ENCODE measurements around the gene NBEA. TPM values are rescaled to one million over a fixed set of nuclear protein-coding genes. Genes with fewer than 3 reads are reported as not detected.

The NBEA gene
- polyA plus RNA-seq, 1 experiment = 1.3 TPM

- Histone ChIP-seq H3K9me3 (ENCODE audit: control insufficient read depth, insufficient read depth, low read length) (peaks cover 5% of the 10 kb centered on the region; the same call in 1 of the 2 replicates), H3K27me3 (ENCODE audit: control insufficient read depth, insufficient read depth, low read length) (no peaks in the 10 kb centered on the region), H3K4me3 (ENCODE audit: low read depth, low read length) (no peak overlapping the region), H3K27ac (ENCODE audit: low read depth, low read length) (no peak overlapping the region)
- no peak for DNase-seq (ENCODE audit: low read depth, low spot score)
- CTCF ChIA-PET = no interaction called here
- TF ChIP-seq CTCF (IDR thresholded peaks at IDR 0.05; ENCODE audit: low read depth, low read length) = no peak
- POLR2A ChIA-PET = no interaction called here
Measured at GRCh38 chr13:35252536-35253205, 310.6 kb downstream of the NBEA start.

- Histone ChIP-seq H3K4me3 (ENCODE audit: low read depth, low read length) (no peak overlapping the region), H3K27me3 (ENCODE audit: control insufficient read depth, insufficient read depth, low read length) (no peaks in the 10 kb centered on the region), H3K27ac (ENCODE audit: low read depth, low read length) (no peak overlapping the region), H3K9me3 (ENCODE audit: control insufficient read depth, insufficient read depth, low read length) (peaks cover 5% of the 10 kb centered on the region; the same call in 1 of the 2 replicates)
- TF ChIP-seq CTCF (IDR thresholded peaks at IDR 0.05; ENCODE audit: low read depth, low read length) = no peak
- no peak for DNase-seq (ENCODE audit: low read depth, low spot score)
- ChIA-PET CTCF (no interaction called here), POLR2A (no interaction called here)
Measured at GRCh38 chr13:35255241-35255640, 313.2 kb downstream of the NBEA start.

GRCh38 chr13:35256459-35257148, 314.5 kb downstream of the NBEA start:
- Histone ChIP-seq H3K4me3 (ENCODE audit: low read depth, low read length) (no peak overlapping the region), H3K27ac (ENCODE audit: low read depth, low read length) (no peak overlapping the region), H3K27me3 (ENCODE audit: control insufficient read depth, insufficient read depth, low read length) (no peaks in the 10 kb centered on the region), H3K9me3 (ENCODE audit: control insufficient read depth, insufficient read depth, low read length) (peaks cover 5% of the 10 kb centered on the region; the same call in 1 of the 2 replicates)
- ChIA-PET POLR2A (no interaction called here), CTCF (no interaction called here)
- DNase-seq (ENCODE audit: low read depth, low spot score) = no peak
- TF ChIP-seq CTCF (IDR thresholded peaks at IDR 0.05; ENCODE audit: low read depth, low read length) = no peak

GRCh38 chr13:35260316-35260715, 318.2 kb downstream of the NBEA start:
- Histone ChIP-seq H3K27me3 (ENCODE audit: control insufficient read depth, insufficient read depth, low read length) (no peaks in the 10 kb centered on the region), H3K4me3 (ENCODE audit: low read depth, low read length) (no peak overlapping the region), H3K27ac (ENCODE audit: low read depth, low read length) (no peak overlapping the region), H3K9me3 (ENCODE audit: control insufficient read depth, insufficient read depth, low read length) (peaks cover 5% of the 10 kb centered on the region; the same call in 1 of the 2 replicates)
- DNase-seq (ENCODE audit: low read depth, low spot score) = no peak
- CTCF ChIA-PET = no interaction called here
- TF ChIP-seq CTCF (IDR thresholded peaks at IDR 0.05; ENCODE audit: low read depth, low read length) = no peak
- POLR2A ChIA-PET = no interaction called here

GRCh38 chr13:35266412-35266811, 324.3 kb downstream of the NBEA start:
- CTCF ChIA-PET = no interaction called here

More at GRCh38 chr13:35266412-35266811, 324.3 kb downstream of the NBEA start:
- H3K27me3 ChIP-seq (ENCODE audit: control insufficient read depth, insufficient read depth, low read length) = no peaks in the 10 kb centered on the region
- no peak overlapping the region for H3K27ac ChIP-seq (ENCODE audit: low read depth, low read length)
- H3K4me3 ChIP-seq (ENCODE audit: low read depth, low read length) = no peak overlapping the region
- POLR2A ChIA-PET = no interaction called here
- no peak for TF ChIP-seq CTCF (IDR thresholded peaks at IDR 0.05; ENCODE audit: low read depth, low read length)
- H3K9me3 ChIP-seq (ENCODE audit: control insufficient read depth, insufficient read depth, low read length) = no peaks in the 10 kb centered on the region
- no peak for DNase-seq (ENCODE audit: low read depth, low spot score)

Data from AG04450 (cell line).